ENCODE measurements around the gene TNPO1.

TNPO1 gene

DNA sequence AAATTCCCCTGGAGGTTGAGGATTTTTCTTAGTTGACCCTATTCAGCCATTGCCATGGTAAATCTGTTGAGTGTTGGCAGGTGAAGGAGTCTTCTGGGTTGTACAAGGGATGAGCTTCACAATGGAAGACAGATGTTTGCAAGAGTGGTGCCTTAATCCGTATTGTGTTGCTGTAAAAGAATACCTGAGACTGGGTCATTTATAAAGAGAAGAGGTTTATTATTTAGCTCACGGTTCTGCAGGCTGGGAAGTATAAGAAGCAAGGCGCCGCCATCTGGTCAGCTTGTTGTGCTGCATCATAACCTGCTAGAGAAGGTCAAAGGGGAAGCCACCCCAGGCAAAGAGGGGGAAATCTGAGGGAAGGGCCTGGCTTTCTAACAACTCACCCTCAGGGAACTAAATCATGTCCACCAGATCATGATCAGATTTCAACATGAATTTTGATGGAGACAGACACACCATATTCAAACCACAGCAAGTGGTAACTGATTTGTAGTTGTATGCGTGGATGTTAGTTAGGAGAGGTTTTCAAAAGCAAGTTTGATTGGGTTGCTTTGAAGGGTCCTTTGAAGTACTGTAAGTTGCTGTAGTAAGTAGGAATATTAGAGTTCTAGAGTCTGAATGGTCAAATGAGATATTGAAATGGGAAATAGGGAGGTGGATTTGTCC, 2.5 kb downstream of the TNPO1 start:
- no peak for DNase-seq (ENCODE audit: low read depth)

DNA sequence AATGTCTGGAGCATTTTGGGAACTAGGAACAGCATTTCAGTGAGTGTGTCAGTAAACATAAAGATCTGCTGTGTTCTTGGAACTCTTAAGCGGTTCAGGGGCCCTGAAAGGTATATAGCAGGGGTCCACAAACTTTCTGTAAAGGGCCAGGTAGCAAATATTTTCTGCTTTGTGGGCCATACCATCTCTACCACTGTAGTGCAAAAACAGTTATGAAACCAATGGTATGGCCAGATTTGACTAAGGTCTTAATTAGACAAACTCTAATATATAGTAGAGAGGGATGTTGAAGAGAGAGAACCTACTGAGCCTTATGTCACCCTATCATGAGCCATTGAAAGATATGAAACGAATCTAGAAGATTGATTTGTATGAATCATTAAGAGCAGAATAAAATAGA, 5.3 kb downstream of the TNPO1 start:
- DNase-seq (ENCODE audit: low read depth) = no peak

DNA sequence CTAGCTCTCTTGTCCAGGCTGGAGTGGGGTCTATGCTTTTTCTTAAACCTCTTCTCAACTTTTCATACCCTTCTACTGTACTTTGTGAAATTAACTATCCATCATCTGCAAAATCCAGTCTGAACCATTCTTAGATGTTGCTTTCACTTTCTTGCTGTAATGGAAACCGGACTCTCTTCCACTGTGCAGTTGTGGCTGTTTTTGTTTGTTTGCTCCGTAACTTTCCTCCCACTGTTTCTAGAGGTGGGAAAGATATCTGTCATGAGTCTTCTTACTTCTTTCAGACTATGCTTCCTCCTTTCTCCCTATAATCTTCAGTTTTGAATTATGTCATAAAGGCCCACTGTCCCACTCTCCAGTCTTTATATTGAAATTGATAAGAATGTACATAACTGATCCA, 6.5 kb downstream of the TNPO1 start:
- no peak for DNase-seq (ENCODE audit: low read depth)

GRCh38 chr5:72829707-72830106, 13.2 kb downstream of the TNPO1 start:
- no peak for DNase-seq (ENCODE audit: low read depth)

DNA sequence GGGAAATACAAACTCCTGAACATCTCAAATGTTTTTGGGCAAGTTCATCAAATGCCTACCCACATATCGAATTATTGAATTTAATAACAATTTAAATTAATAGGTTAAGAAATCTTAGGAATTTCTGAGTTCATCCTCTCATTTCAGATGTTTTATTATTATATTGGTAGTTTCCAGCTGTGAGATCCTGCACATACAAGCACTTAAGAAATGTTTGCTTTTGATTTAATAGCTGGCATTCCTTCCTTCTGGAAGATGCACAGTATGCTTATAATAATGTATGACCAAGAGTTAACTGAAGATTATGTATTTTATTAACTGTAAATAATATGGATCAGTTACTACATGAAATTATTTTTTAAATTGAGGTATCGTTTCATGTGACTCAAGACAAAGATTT, 13.9 kb downstream of the TNPO1 start:
- no peak for DNase-seq (ENCODE audit: low read depth)

DNA sequence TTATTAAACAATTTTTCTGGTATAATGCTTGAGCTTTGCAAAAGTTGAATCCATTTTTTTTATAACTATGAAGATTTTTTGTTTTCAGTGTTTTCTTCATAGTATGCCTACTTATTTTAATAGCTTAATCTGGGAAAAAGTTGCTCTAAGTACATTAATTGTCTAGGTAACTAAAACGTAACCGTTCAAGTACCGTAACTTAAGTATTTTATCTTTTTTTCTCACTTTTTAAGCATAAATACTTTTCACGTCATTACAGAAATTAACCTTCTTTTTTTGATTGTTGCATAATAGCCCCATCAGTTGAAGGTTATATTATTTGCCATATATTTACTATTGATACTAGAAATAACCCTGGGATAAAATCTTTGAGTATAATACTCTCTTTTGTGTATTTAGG, 15.2 kb downstream of the TNPO1 start:
- DNase-seq (ENCODE audit: low read depth) = no peak

DNA sequence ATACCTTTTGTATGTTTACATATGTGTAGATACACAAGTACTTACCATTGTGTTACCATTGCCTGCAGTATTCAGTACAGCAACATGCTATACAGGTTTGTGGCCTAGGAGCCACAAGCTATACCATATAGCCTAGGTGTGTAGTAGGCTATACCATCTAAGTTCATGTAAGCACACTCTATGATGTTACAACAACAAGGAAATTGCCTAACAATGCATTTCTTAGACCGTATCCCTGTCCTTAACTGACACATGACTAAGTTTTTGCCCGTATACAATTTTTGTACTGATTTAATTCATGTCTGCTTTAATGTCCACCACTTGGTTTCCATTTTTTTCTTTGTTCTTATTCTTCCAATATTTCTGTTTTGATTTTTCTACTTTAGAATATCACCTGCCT, 18.5 kb downstream of the TNPO1 start:
- DNase-seq (ENCODE audit: low read depth) = no peak

DNA sequence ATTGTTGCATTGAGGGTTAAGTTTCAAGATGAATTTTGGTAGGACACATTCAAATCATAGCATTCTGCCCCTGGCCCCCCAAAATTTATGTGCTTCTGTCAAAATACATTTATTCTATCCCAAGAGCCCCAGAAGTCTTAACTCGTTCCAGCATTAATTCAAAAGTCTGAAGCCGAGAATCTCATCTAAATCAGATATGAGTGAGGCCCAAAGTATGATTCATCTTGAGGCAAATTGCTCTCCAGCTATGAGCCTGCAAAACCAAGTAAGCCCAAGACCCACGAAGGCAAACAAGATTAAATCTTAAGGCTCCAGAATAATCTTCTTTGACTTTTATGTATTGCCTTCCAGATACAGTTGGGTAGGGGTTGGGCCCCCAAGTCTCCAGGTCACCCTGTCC, 19.2 kb downstream of the TNPO1 start:
- DNase-seq (ENCODE audit: low read depth) = no peak

DNA sequence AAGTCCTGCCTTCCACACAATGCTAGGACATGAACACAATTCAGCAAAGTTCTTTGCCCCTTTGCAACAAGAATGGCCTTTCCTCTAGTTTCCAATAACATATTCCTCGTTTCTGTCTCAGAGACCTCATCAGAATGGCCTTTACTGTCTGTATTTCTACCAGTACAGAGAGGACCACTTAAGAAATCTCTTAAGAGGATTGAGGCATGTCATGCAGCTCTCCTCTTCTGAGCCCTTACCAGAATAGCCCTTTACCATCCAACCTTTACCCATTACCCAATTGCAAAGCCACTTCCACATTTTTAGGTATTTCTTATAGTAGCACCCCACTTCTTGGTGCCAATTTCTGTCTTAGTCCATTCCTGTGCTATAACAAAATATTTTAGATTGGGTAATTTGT, 20.3 kb downstream of the TNPO1 start:
- no peak for DNase-seq (ENCODE audit: low read depth)

DNA sequence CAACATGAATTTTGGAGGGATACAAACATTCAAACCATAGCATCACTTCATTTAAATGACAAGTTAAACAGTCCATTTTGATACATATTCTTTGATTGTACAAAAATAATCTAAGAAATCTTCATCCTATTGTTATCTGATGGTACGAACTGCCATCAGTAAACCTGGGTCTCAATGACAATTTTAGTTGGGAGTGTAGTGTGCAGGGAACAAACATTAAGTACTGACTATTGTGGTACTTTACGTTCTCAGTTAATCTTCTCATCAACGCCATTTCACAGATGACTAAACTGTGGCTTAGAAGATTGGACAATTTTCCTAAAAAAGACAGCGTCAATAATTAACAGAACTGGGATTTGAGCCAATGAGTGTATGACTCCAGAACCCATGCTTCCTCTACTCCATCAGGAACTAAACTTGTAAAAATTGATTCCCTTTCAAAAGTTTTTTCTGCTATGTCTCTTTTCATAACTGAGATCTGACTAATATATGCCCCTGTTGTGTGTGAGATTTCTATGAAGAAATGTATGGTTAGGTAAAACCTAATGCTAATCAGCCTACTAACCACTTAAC, 21.1 kb downstream of the TNPO1 start:
- DNase-seq (ENCODE audit: low read depth) = no peak

DNA sequence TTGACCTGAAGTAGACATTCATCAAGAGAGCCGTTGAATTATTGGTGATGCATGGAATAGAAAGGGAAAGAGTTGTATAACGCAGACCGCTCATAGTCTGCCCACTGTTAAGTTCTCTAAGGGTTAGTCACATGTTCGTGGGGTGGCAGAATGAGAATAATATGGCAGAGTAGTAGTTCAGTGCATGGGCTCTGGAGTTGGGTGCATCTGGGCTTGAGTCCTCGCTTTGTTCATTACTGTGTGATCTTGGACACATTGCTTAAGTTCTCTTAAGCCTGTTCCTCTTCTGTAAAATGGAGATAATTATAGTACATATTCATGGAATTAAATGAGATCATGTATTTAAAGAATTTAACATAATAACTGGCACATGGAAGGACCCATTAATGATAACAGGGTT, 23.6 kb downstream of the TNPO1 start:
- DNase-seq (ENCODE audit: low read depth) = no peak

- no peak for DNase-seq (ENCODE audit: low read depth)
These were observed 25.5 kb downstream of the TNPO1 start for GRCh38 chr5:72841756-72842535.

DNA sequence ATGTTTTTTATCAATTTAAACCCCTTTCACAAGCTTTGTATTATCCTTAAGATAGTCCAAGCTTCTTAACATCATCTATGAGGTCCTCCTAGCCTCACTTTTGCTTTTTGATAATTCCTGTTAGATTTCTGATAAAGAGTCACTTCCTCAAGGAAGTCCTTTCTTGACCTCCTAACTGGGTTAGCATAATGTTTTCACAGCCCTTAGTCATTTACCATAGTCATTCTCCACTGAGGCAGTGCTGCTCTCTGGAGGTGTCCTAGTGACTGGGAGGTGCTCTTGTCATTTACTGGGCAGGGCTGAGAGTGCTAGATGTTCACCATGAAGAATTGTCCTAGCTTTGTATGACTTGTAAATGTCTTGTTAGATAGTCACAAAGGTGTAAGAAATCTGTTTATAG, 26.4 kb downstream of the TNPO1 start:
- no peak for DNase-seq (ENCODE audit: low read depth)

GRCh38 chr5:72844218-72844603, 27.8 kb downstream of the TNPO1 start:
- DNase-seq (ENCODE audit: low read depth) = no peak

DNA sequence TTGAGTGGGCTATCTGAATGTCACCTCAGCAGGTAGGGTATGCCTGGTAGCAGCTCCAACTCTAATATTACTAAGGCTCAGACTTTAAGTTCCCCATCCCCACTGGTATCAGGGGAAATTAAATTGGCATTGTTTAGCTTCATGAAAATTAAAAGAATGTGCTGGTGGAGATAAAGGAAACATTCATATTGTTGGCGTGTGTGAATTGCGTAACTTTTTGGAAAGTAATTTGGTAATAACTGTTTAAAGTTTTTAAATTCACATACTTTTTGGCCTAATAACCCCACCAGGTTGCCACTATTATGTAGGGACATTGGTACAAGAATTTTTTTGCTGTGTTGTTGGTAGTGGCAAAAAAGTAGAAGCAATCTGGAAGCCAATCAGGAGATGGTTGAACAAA, 29.4 kb downstream of the TNPO1 start:
- no peak for DNase-seq (ENCODE audit: low read depth)

DNA sequence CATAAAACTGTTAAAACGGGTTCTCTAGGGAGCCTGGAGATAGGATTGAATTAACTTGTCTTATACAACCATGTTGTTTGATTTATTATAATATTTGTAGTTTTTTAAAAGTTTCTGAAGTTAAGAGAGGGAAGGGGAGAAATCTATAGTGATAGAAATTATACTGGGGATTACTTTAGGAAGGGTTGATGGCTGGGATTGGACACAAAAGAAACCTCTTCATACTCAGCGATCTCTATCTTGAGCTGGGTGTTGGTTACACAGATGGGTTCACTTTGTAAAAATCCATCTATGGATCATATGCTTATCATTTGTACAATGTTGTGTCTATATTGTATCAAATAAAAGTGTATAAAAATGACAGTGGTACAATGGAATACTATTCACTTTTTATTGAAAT, 30.0 kb downstream of the TNPO1 start:
- no peak for DNase-seq (ENCODE audit: low read depth)

GRCh38 chr5:72847439-72847838, 31.0 kb downstream of the TNPO1 start:
- no peak for DNase-seq (ENCODE audit: low read depth)

GRCh38 chr5:72847989-72848473, 31.6 kb downstream of the TNPO1 start:
- peak; percentile 81 for DNase-seq (ENCODE audit: low read depth)

DNA sequence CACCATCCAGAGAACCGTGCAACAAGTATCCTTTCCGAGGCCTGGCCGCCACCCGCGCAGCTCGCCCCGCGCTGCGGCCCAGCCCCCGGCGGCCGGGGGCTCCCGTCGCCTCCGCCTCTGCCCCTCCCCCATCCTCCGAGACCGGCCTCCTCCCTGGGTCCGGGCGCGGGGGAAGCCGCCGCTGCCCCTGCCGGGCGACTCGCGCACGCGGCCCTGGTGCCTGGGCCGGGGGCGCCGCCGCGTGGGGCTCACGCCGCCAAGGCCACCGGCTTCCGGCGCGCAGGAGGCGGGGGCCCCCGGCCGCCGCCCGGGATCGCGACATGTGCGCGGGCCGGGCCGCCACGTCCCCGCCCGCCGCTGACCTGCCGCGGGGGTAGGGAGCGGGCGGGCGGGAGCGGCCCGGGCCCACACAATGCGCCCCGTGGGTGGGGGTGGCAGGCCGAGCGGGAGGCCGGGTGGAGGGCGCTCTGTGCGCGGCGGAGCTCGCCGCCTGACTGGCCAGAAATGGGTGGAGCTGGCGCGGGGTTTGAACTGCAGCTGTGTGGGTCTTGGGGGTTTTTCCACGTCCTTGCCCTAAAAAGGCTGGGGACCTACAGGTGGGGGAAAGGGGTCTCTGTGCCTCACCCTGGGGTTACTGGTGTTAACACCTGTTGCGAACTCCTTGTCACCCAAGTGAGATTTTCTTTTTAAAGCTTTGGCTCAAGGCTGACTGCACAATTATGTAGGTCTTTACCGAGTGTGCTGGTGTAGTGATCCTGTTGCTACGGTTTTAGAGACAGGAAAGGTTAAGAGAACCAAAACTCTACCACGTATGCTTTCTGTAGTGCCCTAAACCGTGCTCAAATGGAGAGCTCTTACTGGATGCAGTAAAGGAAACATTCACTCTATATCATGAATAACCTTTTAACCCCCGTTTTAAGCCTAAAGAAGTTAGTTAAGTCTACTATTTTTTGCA, 32.3 kb downstream of the TNPO1 start:
- no peak for DNase-seq (ENCODE audit: low read depth)

DNA sequence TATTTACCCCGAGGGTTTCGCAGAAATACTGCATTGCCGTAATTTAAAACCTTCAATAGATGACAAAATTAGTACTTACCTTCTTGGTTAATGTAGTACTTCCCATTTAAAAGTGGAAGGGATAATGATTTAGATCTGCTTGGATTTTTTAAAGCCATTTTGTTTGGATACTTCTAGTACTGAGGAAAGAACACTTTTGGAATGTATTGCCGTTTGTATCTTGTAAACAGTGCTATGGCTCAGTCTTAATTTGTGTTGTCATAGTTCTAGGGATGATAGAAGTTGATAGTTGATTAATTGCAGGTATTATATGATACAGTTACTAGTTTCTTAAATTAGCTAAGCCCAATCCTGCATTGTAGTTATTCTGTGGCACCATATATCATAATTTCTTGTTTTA, 33.1 kb downstream of the TNPO1 start:
- no peak for DNase-seq (ENCODE audit: low read depth)

GRCh38 chr5:72850113-72850512, 33.7 kb downstream of the TNPO1 start:
- no peak for DNase-seq (ENCODE audit: low read depth)

DNA sequence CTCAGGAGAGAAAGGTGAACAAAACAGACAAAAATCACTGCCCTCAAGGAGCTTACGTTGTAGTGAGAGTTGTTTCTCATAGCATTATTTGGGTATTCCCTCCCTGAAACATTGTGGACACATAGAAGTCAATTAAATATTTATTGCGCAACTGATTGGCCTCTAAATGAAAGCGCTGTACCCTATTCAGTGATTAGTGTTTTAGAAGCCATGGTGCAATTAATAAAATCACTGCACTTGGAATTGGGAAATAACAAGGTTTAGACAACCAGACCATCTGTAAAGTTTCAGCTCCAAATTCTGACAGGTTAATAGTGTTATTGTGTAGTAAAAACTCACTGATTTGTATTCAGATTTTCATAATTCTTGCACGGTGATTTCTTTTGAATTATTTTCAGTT, 35.9 kb downstream of the TNPO1 start:
- DNase-seq (ENCODE audit: low read depth) = no peak

Measured in HS-5 (cell line).